Panc1 (cell line): Measurements from ENCODE around the gene EIF4E2.

Experiments used
- CTCF ChIP-seq: fragments of 450-650 bp; IDR thresholded peaks from 2 replicates; pipeline ENCODE4 v1.5.1; 2017; ENCODE audit warnings: mild to moderate bottlenecking
- POLR2AphosphoS5 ChIP-seq: IDR thresholded peaks from 2 replicates; pipeline ENCODE4 v1.6.1; 2012; ENCODE audit warnings: mild to moderate bottlenecking, low read depth, low read length, moderate library complexity
- REST ChIP-seq, 2 experiments: IDR thresholded peaks; 2 replicates each; pipeline ENCODE4 v1.6.1; 2011 to 2012; ENCODE audit warnings: low read depth in 2 of 2, control low read depth in 1 of 2, low read length in 1 of 2, mild to moderate bottlenecking in 1 of 2, moderate library complexity in 1 of 2; ENCODE audit not compliant: insufficient read depth in 1 of 2

- TF ChIP-seq CTCF (no peak), REST (IDR thresholded peaks at IDR 0.05; ENCODE audit: insufficient read depth in 1 of 2, low read depth in 2 of 2, low read length in 1 of 2) (no peak), POLR2AphosphoS5 (no peak)
Measured at GRCh38 chr2:232600053-232600773, 49.7 kb downstream of the EIF4E2 start.
